Measurements from ENCODE around the gene TMEM123.
"Not testable (repeated sequence)": the region's sequence is repeated elsewhere in the genome, so short reads cannot be mapped to it uniquely, and the experiment has no call there.

The TMEM123 gene

GRCh38 chr11:102433571-102433970, 19.0 kb downstream of the TMEM123 start:
- Mint-ChIP-seq H3K27ac (peak overlapping the region; percentile 39), H3K4me1 (peaks cover 39 to 79% of the 10 kb centered on the region in 2 donors), H3K9me3 (peaks cover 9 to 12% of the 10 kb centered on the region in 2 donors), H3K36me3 (peaks cover 60 to 79% of the 10 kb centered on the region in 2 donors), H3K4me3 (peak overlapping the region in 1 of 2 donors; percentile 13)
- not testable (repeated sequence) for DNase-seq; H3K27me3 Mint-ChIP-seq; ATAC-seq (replicated peaks)

DNA sequence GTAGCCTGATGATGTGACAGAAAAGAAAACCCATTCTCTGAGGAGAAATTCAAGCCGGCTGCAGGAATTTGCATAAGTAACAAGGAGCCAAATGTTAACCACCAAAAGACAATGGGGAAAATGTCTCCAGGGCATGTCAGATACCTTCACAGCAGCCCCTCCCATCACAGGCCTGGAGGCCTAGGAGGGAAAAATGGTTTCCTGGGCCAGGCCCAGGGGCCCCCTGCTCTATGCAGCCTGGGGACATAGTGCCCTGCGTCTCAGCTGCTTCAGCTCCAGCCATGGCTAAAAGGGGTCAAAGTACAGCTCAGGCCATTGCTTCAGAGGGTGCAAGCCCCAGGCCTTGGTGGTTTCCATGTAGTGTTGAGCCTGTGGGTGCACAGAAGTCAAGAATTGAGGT, 20.0 kb downstream of the TMEM123 start:
- Mint-ChIP-seq H3K4me1 (peaks cover 39 to 75% of the 10 kb centered on the region in 2 donors), H3K9me3 (peaks cover 9 to 12% of the 10 kb centered on the region in 2 donors), H3K27ac (peak overlapping the region; percentile 87), H3K36me3 (peaks cover 58 to 72% of the 10 kb centered on the region in 2 donors)
- not testable (repeated sequence) for ATAC-seq (replicated peaks); DNase-seq; H3K4me3 Mint-ChIP-seq; H3K27me3 Mint-ChIP-seq

- Mint-ChIP-seq H3K4me3 (peak overlapping the region; percentile 17 to 63), H3K36me3 (peaks cover 54 to 70% of the 10 kb centered on the region in 2 donors), H3K9me3 (peaks cover 9 to 10% of the 10 kb centered on the region in 2 donors), H3K4me1 (peaks cover 40 to 73% of the 10 kb centered on the region in 2 donors), H3K27ac (peak overlapping the region; percentile 87), H3K27me3 (no peaks in the 10 kb centered on the region)
- ATAC-seq (replicated peaks) = no peak
- DNase-seq = no peak
Measured at GRCh38 chr11:102431404-102431803, 21.2 kb downstream of the TMEM123 start.

DNA sequence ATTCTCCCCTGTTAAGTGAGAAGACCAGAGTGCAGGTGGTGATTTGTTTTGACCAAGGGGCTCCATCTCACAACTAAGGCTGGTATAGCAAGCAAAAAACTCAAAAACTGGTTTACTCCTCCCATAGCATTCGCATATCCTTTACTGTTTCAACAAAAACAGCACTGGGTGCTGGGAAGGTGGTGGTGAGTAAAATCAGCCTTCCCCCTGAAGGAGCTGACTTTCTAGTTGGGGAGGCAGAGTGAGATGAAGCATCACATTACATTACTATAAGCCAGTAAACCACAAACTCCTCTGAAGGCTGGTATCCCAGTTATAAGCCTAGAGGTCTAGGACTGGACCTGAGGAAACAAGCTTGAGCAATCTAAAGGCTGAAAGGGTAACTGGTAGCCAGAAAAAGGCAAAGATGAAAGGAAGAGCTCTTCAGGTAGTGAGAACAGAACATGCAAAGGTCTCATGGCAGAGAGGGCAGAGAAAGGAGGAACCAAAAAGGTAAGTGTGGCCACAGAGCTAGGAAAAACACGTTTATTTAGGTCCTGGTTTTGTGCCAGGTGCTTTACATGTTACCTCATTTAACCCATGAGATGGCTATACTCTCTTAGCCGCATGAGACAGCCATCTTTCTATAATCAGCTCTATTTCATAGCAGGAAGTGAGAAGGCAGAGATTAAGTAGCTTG, 22.3 kb downstream of the TMEM123 start:
- Mint-ChIP-seq H3K27ac (peak overlapping the region; percentile 72), H3K9me3 (peaks cover 9 to 10% of the 10 kb centered on the region in 2 donors), H3K27me3 (no peaks in the 10 kb centered on the region), H3K4me1 (peaks cover 42 to 71% of the 10 kb centered on the region in 2 donors), H3K4me3 (peak overlapping the region; percentile 59 to 61), H3K36me3 (peaks cover 51 to 69% of the 10 kb centered on the region in 2 donors)
- ATAC-seq (replicated peaks) (peak; percentile 90 to 91), DNase-seq (peak; percentile 74)

DNA sequence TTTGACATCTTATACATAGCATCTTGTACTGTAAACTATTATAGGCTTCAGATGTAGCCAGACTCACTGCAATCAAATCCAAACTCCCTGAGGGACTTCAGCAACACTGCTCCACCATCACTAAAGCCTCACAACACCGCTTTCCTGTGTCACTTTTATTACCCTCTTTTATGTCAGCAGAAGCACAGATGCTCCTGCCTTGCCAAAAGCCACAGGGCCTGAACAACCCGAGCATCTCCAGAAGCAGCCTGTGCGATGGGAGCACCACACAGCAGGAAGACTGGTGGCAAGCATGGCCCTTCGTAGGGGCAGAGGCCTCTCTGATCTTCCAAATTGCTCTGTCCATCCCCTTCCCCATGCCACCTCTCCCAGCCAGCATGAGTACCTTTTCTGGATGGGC, 22.9 kb downstream of the TMEM123 start:
- Mint-ChIP-seq H3K4me1 (peaks cover 45 to 71% of the 10 kb centered on the region in 2 donors), H3K27ac (peak overlapping the region; percentile 72), H3K9me3 (peaks cover 9 to 10% of the 10 kb centered on the region in 2 donors), H3K27me3 (no peaks in the 10 kb centered on the region), H3K36me3 (peaks cover 51 to 70% of the 10 kb centered on the region in 2 donors), H3K4me3 (peak overlapping the region; percentile 59 to 61)
- ATAC-seq (replicated peaks) = peak in 1 of 2 donors; percentile 1
- DNase-seq = no peak

DNA sequence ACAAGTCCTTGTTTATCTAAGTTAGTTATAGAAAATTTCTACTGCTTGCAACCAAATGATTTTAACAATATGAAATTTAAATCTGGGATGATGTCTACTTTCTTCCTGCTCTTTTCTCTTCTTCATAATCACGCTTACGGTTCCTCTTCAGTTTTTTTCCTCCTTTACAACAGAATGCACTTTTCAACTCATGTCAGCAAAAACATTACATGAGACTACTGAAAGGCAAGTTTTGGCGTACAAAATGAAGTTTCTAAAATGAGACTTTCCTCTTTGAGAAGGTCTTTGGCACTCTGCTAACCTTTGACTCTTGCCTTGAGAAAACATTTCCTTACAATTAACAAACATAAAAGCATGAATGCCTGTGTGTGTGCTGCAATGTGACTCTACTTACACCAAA, 23.3 kb downstream of the TMEM123 start:
- H3K4me1 Mint-ChIP-seq = peaks cover 45 to 66% of the 10 kb centered on the region in 2 donors
- DNase-seq (no peak), ATAC-seq (replicated peaks) (no peak)
- H3K27me3 Mint-ChIP-seq = no peaks in the 10 kb centered on the region
- peak overlapping the region; percentile 6 to 59 for H3K4me3 Mint-ChIP-seq
- peaks cover 47 to 66% of the 10 kb centered on the region in 2 donors for H3K36me3 Mint-ChIP-seq
- peak overlapping the region; percentile 72 for H3K27ac Mint-ChIP-seq
- H3K9me3 Mint-ChIP-seq = peaks cover 9 to 10% of the 10 kb centered on the region in 2 donors

- peaks cover 9 to 10% of the 10 kb centered on the region in 2 donors for H3K9me3 Mint-ChIP-seq
- peaks cover 43 to 64% of the 10 kb centered on the region in 2 donors for H3K36me3 Mint-ChIP-seq
- no peaks in the 10 kb centered on the region for H3K27me3 Mint-ChIP-seq
- DNase-seq (no peak), ATAC-seq (replicated peaks) (no peak)
- peaks cover 45 to 65% of the 10 kb centered on the region in 2 donors for H3K4me1 Mint-ChIP-seq
- peak overlapping the region; percentile 78 for H3K27ac Mint-ChIP-seq
- H3K4me3 Mint-ChIP-seq = peak overlapping the region in 1 of 2 donors; percentile 11
Measured at GRCh38 chr11:102428696-102429095, 23.9 kb downstream of the TMEM123 start.

GRCh38 chr11:102427068-102427467, 25.5 kb downstream of the TMEM123 start:
- H3K4me3 Mint-ChIP-seq = peak overlapping the region; percentile 18 to 49
- H3K4me1 Mint-ChIP-seq = peaks cover 50 to 65% of the 10 kb centered on the region in 2 donors
- no peak for DNase-seq

GRCh38 chr11:102426570-102426969, 26.0 kb downstream of the TMEM123 start:
- H3K4me1 Mint-ChIP-seq = peaks cover 49 to 62% of the 10 kb centered on the region in 2 donors
- DNase-seq (no peak), ATAC-seq (replicated peaks) (no peak)
- H3K9me3 Mint-ChIP-seq = peaks cover 0 to 2% of the 10 kb centered on the region in 2 donors
- peaks cover 24 to 62% of the 10 kb centered on the region in 2 donors for H3K36me3 Mint-ChIP-seq
- H3K27me3 Mint-ChIP-seq = no peaks in the 10 kb centered on the region
- no peak overlapping the region for H3K27ac Mint-ChIP-seq
- no peak overlapping the region for H3K4me3 Mint-ChIP-seq

More at GRCh38 chr11:102427068-102427467, 25.5 kb downstream of the TMEM123 start:
- H3K36me3 Mint-ChIP-seq = peaks cover 29 to 64% of the 10 kb centered on the region in 2 donors
- peaks cover 3 to 6% of the 10 kb centered on the region in 2 donors for H3K9me3 Mint-ChIP-seq
- ATAC-seq (replicated peaks) = no peak
- no peaks in the 10 kb centered on the region for H3K27me3 Mint-ChIP-seq
- H3K27ac Mint-ChIP-seq = peak overlapping the region; percentile 66

- H3K4me1 Mint-ChIP-seq = peaks cover 47 to 61% of the 10 kb centered on the region in 2 donors
- no peak overlapping the region for H3K27ac Mint-ChIP-seq
- H3K27me3 Mint-ChIP-seq = no peaks in the 10 kb centered on the region
- no peaks in the 10 kb centered on the region for H3K9me3 Mint-ChIP-seq
- H3K4me3 Mint-ChIP-seq = no peak overlapping the region
- no peak for ATAC-seq (replicated peaks)
- H3K36me3 Mint-ChIP-seq = peaks cover 22 to 59% of the 10 kb centered on the region in 2 donors
- no peak for DNase-seq
Measured at GRCh38 chr11:102426000-102426399, 26.6 kb downstream of the TMEM123 start.

DNA sequence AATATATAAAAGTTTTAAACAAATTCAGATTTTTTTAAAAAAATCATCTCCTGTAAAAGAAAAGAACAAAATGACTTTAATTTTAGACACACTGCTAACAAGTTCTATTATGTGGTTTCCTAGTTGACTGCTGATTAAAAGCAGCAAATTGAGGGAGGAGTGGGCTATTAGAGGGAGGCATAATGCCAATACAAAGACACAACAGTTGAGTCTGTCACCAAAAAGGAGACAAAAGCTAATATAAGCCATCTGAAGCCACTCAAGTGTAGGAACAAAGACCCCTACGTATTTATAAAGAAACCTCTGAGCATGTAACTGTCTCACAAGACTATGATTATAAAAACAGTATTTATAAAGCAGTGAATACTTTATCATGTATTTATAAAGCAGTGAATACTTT, 28.6 kb downstream of the TMEM123 start:
- Mint-ChIP-seq H3K27me3 (no peaks in the 10 kb centered on the region), H3K4me1 (peaks cover 33 to 55% of the 10 kb centered on the region in 2 donors), H3K27ac (peak overlapping the region; percentile 31), H3K36me3 (peaks cover 27 to 60% of the 10 kb centered on the region in 2 donors), H3K9me3 (no peaks in the 10 kb centered on the region), H3K4me3 (no peak overlapping the region)
- DNase-seq = no peak
- ATAC-seq (replicated peaks) = no peak

- H3K9me3 Mint-ChIP-seq = peaks cover 1 to 5% of the 10 kb centered on the region in 2 donors
- ATAC-seq (replicated peaks) = peak in 1 of 2 donors; percentile 25
- H3K27me3 Mint-ChIP-seq = no peaks in the 10 kb centered on the region
- no peak for DNase-seq
- H3K4me1 Mint-ChIP-seq = peaks cover 31 to 59% of the 10 kb centered on the region in 2 donors
- peaks cover 32 to 64% of the 10 kb centered on the region in 2 donors for H3K36me3 Mint-ChIP-seq
- H3K27ac Mint-ChIP-seq = peak overlapping the region; percentile 76
- no peak overlapping the region for H3K4me3 Mint-ChIP-seq
Measured at GRCh38 chr11:102422817-102423712, 29.5 kb downstream of the TMEM123 start.

DNA sequence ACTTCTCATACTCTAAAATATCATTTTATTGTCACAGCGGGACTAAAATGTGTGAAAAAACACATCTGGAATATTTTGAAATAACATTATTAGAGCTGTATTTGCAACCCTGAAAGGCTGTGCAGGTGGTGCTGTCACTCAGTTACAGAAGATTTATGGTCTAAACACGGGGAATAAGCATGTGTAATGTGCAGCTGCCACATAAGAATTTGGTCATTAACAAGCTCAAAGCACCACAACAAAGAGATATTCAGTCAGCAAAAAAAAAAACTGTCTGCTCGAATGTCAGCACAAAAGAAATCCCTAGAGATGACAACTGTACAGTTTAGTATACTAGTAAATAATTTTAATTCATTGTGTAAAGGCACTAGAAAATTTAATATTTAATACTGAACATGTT, 31.3 kb downstream of the TMEM123 start:
- H3K9me3 Mint-ChIP-seq = peaks cover 13 to 16% of the 10 kb centered on the region in 2 donors
- no peaks in the 10 kb centered on the region for H3K27me3 Mint-ChIP-seq
- H3K4me3 Mint-ChIP-seq = no peak overlapping the region
- ATAC-seq (replicated peaks) (no peak), DNase-seq (no peak)
- no peak overlapping the region for H3K27ac Mint-ChIP-seq
- H3K4me1 Mint-ChIP-seq = peaks cover 35 to 70% of the 10 kb centered on the region in 2 donors
- H3K36me3 Mint-ChIP-seq = peaks cover 42 to 75% of the 10 kb centered on the region in 2 donors

DNA sequence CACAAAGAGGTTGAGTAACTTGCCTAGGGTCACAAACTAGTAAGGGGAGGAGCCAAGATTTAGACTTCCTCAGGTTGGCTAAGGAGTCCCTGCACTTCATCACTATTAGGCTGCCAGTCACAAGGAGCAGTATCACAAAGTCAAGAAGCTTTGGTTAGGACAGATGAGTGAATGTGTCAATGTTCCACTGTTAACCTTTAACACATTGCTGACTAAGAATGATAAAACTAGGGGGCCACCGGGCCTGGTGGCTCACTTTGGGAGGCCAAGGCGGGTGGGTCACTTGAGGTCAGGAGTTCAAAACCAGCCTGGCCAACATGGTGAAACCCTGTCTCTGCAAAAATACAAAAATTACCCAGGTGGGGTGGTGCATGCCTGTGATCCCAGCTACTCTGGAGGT, 32.0 kb downstream of the TMEM123 start:
- peaks cover 44 to 80% of the 10 kb centered on the region in 2 donors for H3K36me3 Mint-ChIP-seq
- no peak overlapping the region for H3K4me3 Mint-ChIP-seq
- DNase-seq (no peak), ATAC-seq (replicated peaks) (peak; percentile 64 to 81)
- peaks cover 36 to 72% of the 10 kb centered on the region in 2 donors for H3K4me1 Mint-ChIP-seq
- H3K27me3 Mint-ChIP-seq = no peaks in the 10 kb centered on the region
- peak overlapping the region; percentile 81 for H3K27ac Mint-ChIP-seq
- H3K9me3 Mint-ChIP-seq = peaks cover 13 to 16% of the 10 kb centered on the region in 2 donors

All from stimulated activated naive B cell treated with anti-CD40 and anti-IgM and Interleukin-4, amounts not matched to agents 10 μg/mL and 1 μg/mL and 100 μg/mL, for 72 hours (primary cell).